ENCODE data around the gene PTPRR. TPM values are rescaled to one million over a fixed set of nuclear protein-coding genes. Genes with fewer than 3 reads are reported as not detected.
"Not testable (repeated sequence)": the region's sequence is repeated elsewhere in the genome, so short reads cannot be mapped to it uniquely, and the experiment has no call there.

The PTPRR gene
- total and polyA plus RNA-seq, 2 donors (not counting 1 experiment from before 2014, with no cell fraction given) = 0.44 to 0.50 TPM

GRCh38 chr12:70812136-70812535 lies 108.4 kb downstream of the PTPRR start:
- Histone ChIP-seq H3K27ac (ENCODE audit: insufficient read depth, low read length) (no peak overlapping the region), H3K9me3 (ENCODE audit: control insufficient read depth, insufficient read depth, low read depth, low read length) (no peaks in the 10 kb centered on the region), H3K36me3 (ENCODE audit: control insufficient read depth, insufficient read depth, low read length) (no peaks in the 10 kb centered on the region), H3K4me2 (ENCODE audit: extremely low read depth, insufficient read depth, low read length) (no peak overlapping the region), H3K4me3 (replicated peaks in 1 of 4; ENCODE audit: control extremely low read depth in 1 of 4, insufficient read depth in 1 of 4, low read depth in 3 of 4, low read length in 4 of 4) (no peak overlapping the region), H3K27me3 (ENCODE audit: control insufficient read depth, insufficient read depth, low read length) (no peaks in the 10 kb centered on the region), H3K79me2 (ENCODE audit: control insufficient read depth, insufficient read depth, low read length) (no peaks in the 10 kb centered on the region), H3K9ac (ENCODE audit: insufficient read depth, low read length) (no peak overlapping the region), H4K20me1 (ENCODE audit: control insufficient read depth, extremely low read depth, insufficient read depth, low read length) (no peaks in the 10 kb centered on the region), H2AFZ (ENCODE audit: low read length) (no peak overlapping the region), H3K4me1 (ENCODE audit: control insufficient read depth, extremely low read depth, insufficient read depth, low read length) (no peaks in the 10 kb centered on the region)
- TF ChIP-seq EZH2 (IDR thresholded peaks at IDR 0.05; ENCODE audit: low read length, missing control alignments) (no peak), CTCF (conservative IDR thresholded peaks at IDR 0.05 in 1 of 2, IDR thresholded peaks at IDR 0.05 in 1 of 2; ENCODE audit: low read depth in 1 of 2, low read length in 2 of 2) (no peak)
- no peak for DNase-seq (ENCODE audit: low read depth in 2 of 2)

GRCh38 chr12:70809887-70810286 lies 110.7 kb downstream of the PTPRR start:
- H3K4me2 ChIP-seq (ENCODE audit: extremely low read depth, insufficient read depth, low read length) = no peak overlapping the region
- TF ChIP-seq CTCF (conservative IDR thresholded peaks at IDR 0.05 in 1 of 2, IDR thresholded peaks at IDR 0.05 in 1 of 2; ENCODE audit: low read depth in 1 of 2, low read length in 2 of 2) (no peak), EZH2 (IDR thresholded peaks at IDR 0.05; ENCODE audit: low read length, missing control alignments) (no peak)
- no peak overlapping the region for H3K9ac ChIP-seq (ENCODE audit: insufficient read depth, low read length)
- no peaks in the 10 kb centered on the region for H3K36me3 ChIP-seq (ENCODE audit: control insufficient read depth, insufficient read depth, low read length)
- no peaks in the 10 kb centered on the region for H3K4me1 ChIP-seq (ENCODE audit: control insufficient read depth, extremely low read depth, insufficient read depth, low read length)
- no peak overlapping the region for H3K27ac ChIP-seq (ENCODE audit: insufficient read depth, low read length)
- no peaks in the 10 kb centered on the region for H4K20me1 ChIP-seq (ENCODE audit: control insufficient read depth, extremely low read depth, insufficient read depth, low read length)
- DNase-seq (ENCODE audit: low read depth in 2 of 2) = no peak
- H3K79me2 ChIP-seq (ENCODE audit: control insufficient read depth, insufficient read depth, low read length) = no peaks in the 10 kb centered on the region
- no peaks in the 10 kb centered on the region for H3K9me3 ChIP-seq (ENCODE audit: control insufficient read depth, insufficient read depth, low read depth, low read length)
- H3K27me3 ChIP-seq (ENCODE audit: control insufficient read depth, insufficient read depth, low read length) = no peaks in the 10 kb centered on the region
- H3K4me3 ChIP-seq (replicated peaks in 1 of 4; ENCODE audit: control extremely low read depth in 1 of 4, insufficient read depth in 1 of 4, low read depth in 3 of 4, low read length in 4 of 4) = no peak overlapping the region
- H2AFZ ChIP-seq (ENCODE audit: low read length) = no peak overlapping the region

GRCh38 chr12:70807993-70808392 lies 112.5 kb downstream of the PTPRR start:
- not testable (repeated sequence) for H3K36me3 ChIP-seq (ENCODE audit: control insufficient read depth, insufficient read depth, low read length); H3K9me3 ChIP-seq (ENCODE audit: control insufficient read depth, insufficient read depth, low read depth, low read length); H3K4me2 ChIP-seq (ENCODE audit: extremely low read depth, insufficient read depth, low read length); H3K4me3 ChIP-seq (replicated peaks in 1 of 4; ENCODE audit: control extremely low read depth in 1 of 4, insufficient read depth in 1 of 4, low read depth in 3 of 4, low read length in 4 of 4); H4K20me1 ChIP-seq (ENCODE audit: control insufficient read depth, extremely low read depth, insufficient read depth, low read length); H3K27ac ChIP-seq (ENCODE audit: insufficient read depth, low read length); H3K4me1 ChIP-seq (ENCODE audit: control insufficient read depth, extremely low read depth, insufficient read depth, low read length); H2AFZ ChIP-seq (ENCODE audit: low read length); H3K27me3 ChIP-seq (ENCODE audit: control insufficient read depth, insufficient read depth, low read length); DNase-seq (ENCODE audit: low read depth in 2 of 2); H3K9ac ChIP-seq (ENCODE audit: insufficient read depth, low read length); H3K79me2 ChIP-seq (ENCODE audit: control insufficient read depth, insufficient read depth, low read length)

Measured in fibroblast of lung (primary cell).